Endothelial cell of umbilical vein (primary cell): Measurements from ENCODE around the gene SETD6. TPM values are rescaled to one million over a fixed set of nuclear protein-coding genes. Genes with fewer than 3 reads are reported as not detected.

Experiments used
- BruUV-seq: library from RNA; stranded (reverse); fragments of 400-500 nt; replicated peaks from 2 replicates; lab custom pipeline; 2021; lab: Mats Ljungman, UMichigan
- CTCF ChIA-PET: fragments of 300-600, 350-600 bp; sonication (Branson Sonifier 250); formaldehyde crosslinking; loops from one replicate; lab custom pipeline; 2021; ENCODE audit warnings: antibody characterized with exemption, inconsistent platforms; lab: Charles Lee
- POLR2A ChIA-PET: fragments of 300-600, 350-600 bp; sonication (Branson Sonifier 250); formaldehyde crosslinking; loops from one replicate; lab custom pipeline; 2021; ENCODE audit warnings: antibody characterized with exemption, inconsistent platforms; lab: Charles Lee
- DNase-seq: peaks from one replicate; pipeline ENCODE4 v3.0.0-alpha.2; 2011; ENCODE audit warnings: low read depth, low spot score
- FAIRE-seq: peaks from 2 replicates; lab custom pipeline; 2011; peaks lifted over from hg19 to GRCh38; lab: Jason Lieb, UNC
- H2AFZ ChIP-seq: 2 replicates; pipeline ENCODE4 v1.6.0; 2012; ENCODE audit warnings: low read depth, low read length, control low read depth, inconsistent platforms
- H3K27ac ChIP-seq: 2 replicates; pipeline ENCODE4 v1.5.1; 2011; ENCODE audit warnings: low read depth, mild to moderate bottlenecking, control low read depth, low read length, moderate library complexity; ENCODE audit not compliant: insufficient read depth
- H3K27me3 ChIP-seq, 2 experiments: 2 replicates each; pipeline versions ENCODE4 v1.6.0 to v1.6.1; 2011; ENCODE audit warnings: low read length in 2 of 2, mixed read lengths in 1 of 2; ENCODE audit not compliant: control insufficient read depth in 2 of 2, insufficient read depth in 2 of 2
- H3K36me3 ChIP-seq, 2 experiments: 2 replicates in 1 of 2; 3 replicates in 1 of 2; pipeline ENCODE4 v1.5.1; 2011; ENCODE audit warnings: low read length in 2 of 2, mild to moderate bottlenecking in 1 of 2, moderate library complexity in 1 of 2; ENCODE audit not compliant: control insufficient read depth in 2 of 2, insufficient read depth in 2 of 2; ENCODE audit errors: extremely low read depth in 1 of 2
- H3K4me1 ChIP-seq: 3 replicates; pipeline ENCODE4 v1.5.1; 2011; ENCODE audit warnings: mild to moderate bottlenecking, low read length; ENCODE audit not compliant: control insufficient read depth, insufficient read depth; ENCODE audit errors: extremely low read depth
- H3K4me2 ChIP-seq: 2 replicates; pipeline ENCODE4 v1.6.1; 2011; ENCODE audit warnings: low read length, control low read depth, mixed read lengths; ENCODE audit not compliant: insufficient read depth
- H3K4me3 ChIP-seq, 3 experiments: fragments of 200-600 bp in 1 of 3; sonication (generic), shearing (Covaris generic) in 1 of 3; replicated peaks in 1 of 3; 2 replicates each; pipeline ENCODE4 v1.5.1; 2011 to 2016; ENCODE audit warnings: control low read depth in 3 of 3, low read length in 3 of 3, mild to moderate bottlenecking in 2 of 3, inconsistent platforms in 1 of 3, low read depth in 1 of 3, moderate library complexity in 1 of 3; ENCODE audit not compliant: insufficient read depth in 1 of 3
- H3K79me2 ChIP-seq: 2 replicates; pipeline ENCODE4 v1.6.0; 2012; ENCODE audit warnings: low read length, inconsistent platforms; ENCODE audit not compliant: control insufficient read depth, insufficient read depth
- H3K9ac ChIP-seq: replicated peaks from 2 replicates; pipeline ENCODE3; 2011; ENCODE audit warnings: low read length, control low read depth; ENCODE audit not compliant: insufficient read depth; ENCODE audit errors: extremely low read depth
- H3K9me1 ChIP-seq: replicated peaks from 3 replicates; pipeline ENCODE4 v1.6.0; 2011; ENCODE audit warnings: mild to moderate bottlenecking, low read length; ENCODE audit not compliant: control insufficient read depth, insufficient read depth; ENCODE audit errors: extremely low read depth
- H3K9me3 ChIP-seq: replicated peaks from 2 replicates; pipeline ENCODE4 v1.5.1; 2012; ENCODE audit warnings: low read length, inconsistent platforms; ENCODE audit not compliant: control insufficient read depth, insufficient read depth
- H4K20me1 ChIP-seq: replicated peaks from 2 replicates; pipeline ENCODE3; 2011; ENCODE audit warnings: mild to moderate bottlenecking, low read length; ENCODE audit not compliant: control insufficient read depth, insufficient read depth; ENCODE audit errors: extremely low read depth
- EZH2 ChIP-seq: IDR thresholded peaks from 2 replicates; pipeline ENCODE4 v1.6.1; 2012; ENCODE audit warnings: borderline replicate concordance, low read depth, mild to moderate bottlenecking, moderate library complexity, low read length, inconsistent platforms; ENCODE audit not compliant: severe bottlenecking
- FOS ChIP-seq: IDR thresholded peaks from 2 replicates; pipeline ENCODE4 v1.6.1; 2011; ENCODE audit warnings: mild to moderate bottlenecking, low read length, moderate library complexity, borderline replicate concordance; ENCODE audit not compliant: insufficient read depth
- GATA2 ChIP-seq: IDR thresholded peaks from 2 replicates; pipeline ENCODE4 v1.7.0; 2011; ENCODE audit warnings: low read depth, mild to moderate bottlenecking, moderate library complexity, mixed read lengths, low read length; ENCODE audit not compliant: insufficient read length, insufficient read depth
- JUN ChIP-seq: IDR thresholded peaks from 2 replicates; pipeline ENCODE4 v1.6.1; 2011; ENCODE audit warnings: borderline replicate concordance, low read depth; ENCODE audit not compliant: insufficient read length, insufficient read depth
- POLR2AphosphoS5 ChIP-seq: IDR thresholded peaks from 2 replicates; pipeline ENCODE4 v1.6.1; 2012; ENCODE audit warnings: low read depth, mild to moderate bottlenecking, control low read depth, low read length, moderate library complexity; ENCODE audit not compliant: insufficient read depth
- dilution Hi-C: fragments of 300-500 bp; cut with MboI; formaldehyde crosslinking; loops from one replicate; pipeline ENCODE4 v1.15.0; 2019; ENCODE audit warnings: low sequenced_read_pairs; ENCODE audit not compliant: extremely low pct_ligation_motif_present
- intact Hi-C: fragments of 100-400 bp; cut with micrococcal nuclease; formaldehyde crosslinking; loops from one replicate; pipeline ENCODE4 v1.10.0; 2022
- polyA plus RNA-seq, 4 experiments: library from polyadenylated mRNA; depleted of rRNA in 3 of 4; stranded (reverse) in 3 of 4; unstranded in 1 of 4; fragments of >200 nt; gene quantifications; 2 replicates each; pipeline versions ENCODE4 v1.2.1 to v1.2.3, GENCODE V29; 2011 to 2012; ENCODE audit warnings: missing spikeins in 1 of 4
- total RNA-seq: library from RNA; stranded (reverse); gene quantifications from 2 replicates; pipeline ENCODE4 v1.2.3, GENCODE V29; 2021
- TF ChIP-seq, protein P1 (sequence below), 2 donors: IDR thresholded peaks; 1 replicate in 1 of 2; 2 replicates in 1 of 2; pipeline ENCODE4 v1.5.1; 2011; ENCODE audit warnings: low read length in 2 of 2, mild to moderate bottlenecking in 2 of 2, moderate library complexity in 2 of 2, control low read depth in 1 of 2, inconsistent platforms in 1 of 2, low read depth in 1 of 2; ENCODE audit not compliant: insufficient read depth in 1 of 2; ENCODE audit errors: extremely low read depth in 1 of 2
- TF ChIP-seq, protein P2 (sequence below): IDR thresholded peaks from 2 replicates; pipeline ENCODE4 v1.6.1; 2011; ENCODE audit not compliant: insufficient read depth, insufficient read length

The SETD6 gene
- total and polyA plus RNA-seq, 2 donors (not counting 3 experiments of a cell fraction or from before 2014, with no cell fraction given): 10.2 to 16.4 TPM

- Histone ChIP-seq H4K20me1 (no peaks in the 10 kb centered on the region), H2AFZ (no peak overlapping the region), H3K4me2 (no peak overlapping the region), H3K9me3 (no peaks in the 10 kb centered on the region), H3K9me1 (no peaks in the 10 kb centered on the region), H3K36me3 (peaks cover 0 to 2% of the 10 kb centered on the region in 2 experiments), H3K27ac (no peak overlapping the region), H3K27me3 (no peaks in the 10 kb centered on the region), H3K79me2 (no peaks in the 10 kb centered on the region), H3K4me3 (no peak overlapping the region), H3K4me1 (no peaks in the 10 kb centered on the region), H3K9ac (no peak overlapping the region)
- no peak for DNase-seq
- dilution Hi-C loops: no loop called here
- FAIRE-seq: no peak
- no TSS peak for BruUV-seq
- intact Hi-C loops: no loop called here
- CTCF ChIA-PET: interaction anchor here (0.8 to 6.4 kb wide), 4 partner anchors 15 to 185 kb away, joined by 3 to 550 read pairs (median 9); no protein-coding TSS in a partner anchor
- POLR2A ChIA-PET: no interaction called here
- TF ChIP-seq EZH2 (no peak), GATA2 (no peak), POLR2AphosphoS5 (no peak), JUN (no peak), FOS (no peak)
- TF ChIP-seq, protein P1, sequence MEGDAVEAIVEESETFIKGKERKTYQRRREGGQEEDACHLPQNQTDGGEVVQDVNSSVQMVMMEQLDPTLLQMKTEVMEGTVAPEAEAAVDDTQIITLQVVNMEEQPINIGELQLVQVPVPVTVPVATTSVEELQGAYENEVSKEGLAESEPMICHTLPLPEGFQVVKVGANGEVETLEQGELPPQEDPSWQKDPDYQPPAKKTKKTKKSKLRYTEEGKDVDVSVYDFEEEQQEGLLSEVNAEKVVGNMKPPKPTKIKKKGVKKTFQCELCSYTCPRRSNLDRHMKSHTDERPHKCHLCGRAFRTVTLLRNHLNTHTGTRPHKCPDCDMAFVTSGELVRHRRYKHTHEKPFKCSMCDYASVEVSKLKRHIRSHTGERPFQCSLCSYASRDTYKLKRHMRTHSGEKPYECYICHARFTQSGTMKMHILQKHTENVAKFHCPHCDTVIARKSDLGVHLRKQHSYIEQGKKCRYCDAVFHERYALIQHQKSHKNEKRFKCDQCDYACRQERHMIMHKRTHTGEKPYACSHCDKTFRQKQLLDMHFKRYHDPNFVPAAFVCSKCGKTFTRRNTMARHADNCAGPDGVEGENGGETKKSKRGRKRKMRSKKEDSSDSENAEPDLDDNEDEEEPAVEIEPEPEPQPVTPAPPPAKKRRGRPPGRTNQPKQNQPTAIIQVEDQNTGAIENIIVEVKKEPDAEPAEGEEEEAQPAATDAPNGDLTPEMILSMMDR (IDR thresholded peaks at IDR 0.05; ENCODE audit: extremely low read depth in 1 of 2, insufficient read depth in 1 of 2, low read depth in 1 of 2, low read length in 2 of 2): no peak
- TF ChIP-seq, protein P2, sequence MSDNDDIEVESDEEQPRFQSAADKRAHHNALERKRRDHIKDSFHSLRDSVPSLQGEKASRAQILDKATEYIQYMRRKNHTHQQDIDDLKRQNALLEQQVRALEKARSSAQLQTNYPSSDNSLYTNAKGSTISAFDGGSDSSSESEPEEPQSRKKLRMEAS: no peak
Measured at GRCh38 chr16:58485184-58485887, 30.0 kb upstream of the SETD6 start.
